ENCODE data around the gene RPL10.

RPL10 gene

GRCh38 chrX:154408659-154409221, 10.6 kb downstream of the RPL10 start:
- peaks cover 3% of the 10 kb centered on the region for H3K27me3 Mint-ChIP-seq (ENCODE audit: low read depth, poor library complexity)
- peaks cover 9% of the 10 kb centered on the region for H3K36me3 Mint-ChIP-seq (ENCODE audit: low read depth)
- no peak for DNase-seq
- peak overlapping the region; percentile 51 for H3K4me3 Mint-ChIP-seq
- H3K27ac Mint-ChIP-seq: no peak overlapping the region
- H3K9me3 Mint-ChIP-seq: peaks cover 61% of the 10 kb centered on the region
- H3K4me1 Mint-ChIP-seq: peaks cover 20% of the 10 kb centered on the region
- no peak for TF ChIP-seq CTCF (IDR thresholded peaks at IDR 0.05)

- no peak within 1 kb of the TSS for H3K27ac Mint-ChIP-seq
- peaks cover 10% of the 10 kb centered on the region for H3K36me3 Mint-ChIP-seq (ENCODE audit: low read depth)
- H3K4me1 Mint-ChIP-seq: peaks cover 20% of the 10 kb centered on the region
- peak within 1 kb of the TSS; percentile 71 for H3K4me3 Mint-ChIP-seq
- peaks cover 58% of the 10 kb centered on the region for H3K9me3 Mint-ChIP-seq
- peaks cover 3% of the 10 kb centered on the region for H3K27me3 Mint-ChIP-seq (ENCODE audit: low read depth, poor library complexity)
- peak; percentile 77 for DNase-seq
- TF ChIP-seq CTCF (IDR thresholded peaks at IDR 0.05): no peak
These were observed 11.2 kb downstream of the RPL10 start, which contains the start of gene DNASE1L1 for GRCh38 chrX:154409222-154409871. TSS of gene DNASE1L1 (minus strand) at chrX:154409254. CDS start at chrX:154405568, 3,686 bp downstream.

GRCh38 chrX:154411981-154412340, 13.8 kb downstream of the RPL10 start:
- peaks cover 20% of the 10 kb centered on the region for H3K4me1 Mint-ChIP-seq

GRCh38 chrX:154412468-154412867, 14.3 kb downstream of the RPL10 start:
- peaks cover 15% of the 10 kb centered on the region for H3K36me3 Mint-ChIP-seq (ENCODE audit: low read depth)
- TF ChIP-seq CTCF (IDR thresholded peaks at IDR 0.05): no peak
- peak overlapping the region; percentile 78 for H3K4me3 Mint-ChIP-seq
- H3K4me1 Mint-ChIP-seq: peaks cover 20% of the 10 kb centered on the region
- peaks cover 50% of the 10 kb centered on the region for H3K9me3 Mint-ChIP-seq
- DNase-seq: no peak
- H3K27ac Mint-ChIP-seq: no peak overlapping the region
- peaks cover 3% of the 10 kb centered on the region for H3K27me3 Mint-ChIP-seq (ENCODE audit: low read depth, poor library complexity)

More at GRCh38 chrX:154411981-154412340, 13.8 kb downstream of the RPL10 start:
- TF ChIP-seq CTCF (IDR thresholded peaks at IDR 0.05): no peak
- H3K9me3 Mint-ChIP-seq: peaks cover 50% of the 10 kb centered on the region
- H3K27me3 Mint-ChIP-seq (ENCODE audit: low read depth, poor library complexity): peaks cover 3% of the 10 kb centered on the region
- peak overlapping the region; percentile 78 for H3K4me3 Mint-ChIP-seq
- H3K36me3 Mint-ChIP-seq (ENCODE audit: low read depth): peaks cover 15% of the 10 kb centered on the region
- DNase-seq: peak; percentile 72
- no peak overlapping the region for H3K27ac Mint-ChIP-seq

GRCh38 chrX:154413142-154413541, 15.0 kb downstream of the RPL10 start:
- H3K9me3 Mint-ChIP-seq: peaks cover 53% of the 10 kb centered on the region
- H3K27ac Mint-ChIP-seq: no peak overlapping the region
- no peak for DNase-seq

More at GRCh38 chrX:154413142-154413541, 15.0 kb downstream of the RPL10 start:
- no peak for TF ChIP-seq CTCF (IDR thresholded peaks at IDR 0.05)
- peaks cover 15% of the 10 kb centered on the region for H3K36me3 Mint-ChIP-seq (ENCODE audit: low read depth)
- no peak overlapping the region for H3K4me3 Mint-ChIP-seq
- H3K4me1 Mint-ChIP-seq: peaks cover 20% of the 10 kb centered on the region
- peaks cover 3% of the 10 kb centered on the region for H3K27me3 Mint-ChIP-seq (ENCODE audit: low read depth, poor library complexity)

Data from nephron progenitor cell (in vitro differentiated cells).